GM06990 (cell line): ENCODE measurements around the gene SYT1.

Experiments
- DNase-seq: peaks from one replicate; pipeline ENCODE4 v3.0.0-alpha.2; 2011; ENCODE audit not compliant: insufficient read length; ENCODE audit errors: extremely low read depth
- H3K27me3 ChIP-seq: replicated peaks from 2 replicates; pipeline ENCODE4 v1.6.0; 2011; ENCODE audit warnings: low read length; ENCODE audit not compliant: control insufficient read depth, insufficient read depth
- H3K36me3 ChIP-seq: 2 replicates; pipeline ENCODE4 v1.5.1; 2011; ENCODE audit warnings: low read length; ENCODE audit not compliant: control insufficient read depth, insufficient read depth
- H3K4me3 ChIP-seq: replicated peaks from 2 replicates; pipeline ENCODE4 v1.5.1; 2011; ENCODE audit warnings: low read depth, mild to moderate bottlenecking, control low read depth, low read length
- TF ChIP-seq, protein P1 (sequence below): IDR thresholded peaks from 2 replicates; pipeline ENCODE4 v1.5.1; 2011; ENCODE audit warnings: low read length, control low read depth, mild to moderate bottlenecking, inconsistent platforms; ENCODE audit not compliant: insufficient read depth, poor library complexity, severe bottlenecking

Gene SYT1

DNA sequence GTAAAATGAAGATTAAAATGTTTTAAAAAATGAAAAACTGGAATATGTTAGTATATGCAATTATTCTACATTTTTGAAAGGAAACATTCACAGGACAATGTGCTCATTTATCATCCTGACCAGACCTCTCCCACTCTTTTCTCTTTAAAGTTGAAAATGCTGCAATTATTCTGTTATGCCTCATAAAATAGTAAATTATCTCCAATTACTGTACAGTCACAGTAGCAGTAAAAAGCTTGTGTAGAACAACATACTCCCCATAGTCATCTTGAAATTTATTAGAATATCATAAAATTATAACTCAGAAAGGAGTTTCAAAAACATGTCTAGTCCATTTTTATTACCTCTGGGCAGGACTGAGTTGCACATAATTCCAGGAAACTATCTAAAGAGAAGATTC, 250.3 kb downstream of the SYT1 start:
- Histone ChIP-seq H3K4me3 (no peak overlapping the region), H3K27me3 (no peaks in the 10 kb centered on the region), H3K36me3 (no peaks in the 10 kb centered on the region)
- no peak for DNase-seq
- TF ChIP-seq, protein P1, sequence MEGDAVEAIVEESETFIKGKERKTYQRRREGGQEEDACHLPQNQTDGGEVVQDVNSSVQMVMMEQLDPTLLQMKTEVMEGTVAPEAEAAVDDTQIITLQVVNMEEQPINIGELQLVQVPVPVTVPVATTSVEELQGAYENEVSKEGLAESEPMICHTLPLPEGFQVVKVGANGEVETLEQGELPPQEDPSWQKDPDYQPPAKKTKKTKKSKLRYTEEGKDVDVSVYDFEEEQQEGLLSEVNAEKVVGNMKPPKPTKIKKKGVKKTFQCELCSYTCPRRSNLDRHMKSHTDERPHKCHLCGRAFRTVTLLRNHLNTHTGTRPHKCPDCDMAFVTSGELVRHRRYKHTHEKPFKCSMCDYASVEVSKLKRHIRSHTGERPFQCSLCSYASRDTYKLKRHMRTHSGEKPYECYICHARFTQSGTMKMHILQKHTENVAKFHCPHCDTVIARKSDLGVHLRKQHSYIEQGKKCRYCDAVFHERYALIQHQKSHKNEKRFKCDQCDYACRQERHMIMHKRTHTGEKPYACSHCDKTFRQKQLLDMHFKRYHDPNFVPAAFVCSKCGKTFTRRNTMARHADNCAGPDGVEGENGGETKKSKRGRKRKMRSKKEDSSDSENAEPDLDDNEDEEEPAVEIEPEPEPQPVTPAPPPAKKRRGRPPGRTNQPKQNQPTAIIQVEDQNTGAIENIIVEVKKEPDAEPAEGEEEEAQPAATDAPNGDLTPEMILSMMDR = no peak

DNA sequence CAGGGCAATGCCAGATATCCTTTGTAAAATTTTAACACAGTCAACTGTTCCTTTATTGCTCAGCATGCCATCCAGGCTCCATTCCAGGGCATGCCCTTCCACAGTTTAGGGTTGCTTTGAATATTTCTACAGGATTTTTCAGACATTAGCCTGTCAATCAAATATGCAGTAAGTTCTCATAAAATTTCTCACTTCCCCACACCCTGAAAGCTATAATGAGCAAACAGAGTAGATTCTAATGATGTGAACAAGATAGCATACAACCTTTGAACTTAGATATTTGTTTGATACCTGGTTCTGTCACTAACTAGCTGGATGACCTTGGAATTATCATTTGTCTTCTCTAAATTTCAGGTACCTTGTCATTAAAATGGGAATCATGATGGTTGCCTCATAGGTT, 251.2 kb downstream of the SYT1 start:
- no peaks in the 10 kb centered on the region for H3K36me3 ChIP-seq
- TF ChIP-seq, protein P1 = no peak
- no peak for DNase-seq
- no peaks in the 10 kb centered on the region for H3K27me3 ChIP-seq
- no peak overlapping the region for H3K4me3 ChIP-seq

DNA sequence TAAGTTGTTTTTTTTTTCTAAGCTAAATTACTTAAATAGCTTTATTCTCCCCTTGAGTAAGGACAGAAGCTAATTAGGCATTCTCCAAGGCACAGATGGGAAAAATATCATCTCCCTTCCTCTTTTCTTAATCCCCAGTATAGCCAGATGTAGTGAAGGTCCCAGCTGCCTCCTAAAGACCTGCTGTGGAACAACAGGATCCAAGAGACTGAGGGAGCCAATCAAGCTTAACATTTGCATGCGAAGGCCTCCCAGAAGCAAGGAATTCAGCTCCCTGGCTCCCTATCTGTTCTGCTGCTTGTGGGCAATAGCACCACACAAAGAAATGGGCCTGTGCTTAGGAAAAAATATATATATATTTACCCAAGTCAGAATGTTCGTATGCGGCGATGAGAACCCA, 255.2 kb downstream of the SYT1 start:
- TF ChIP-seq, protein P1 = no peak
- Histone ChIP-seq H3K4me3 (no peak overlapping the region), H3K36me3 (no peaks in the 10 kb centered on the region), H3K27me3 (no peaks in the 10 kb centered on the region)
- no peak for DNase-seq

DNA sequence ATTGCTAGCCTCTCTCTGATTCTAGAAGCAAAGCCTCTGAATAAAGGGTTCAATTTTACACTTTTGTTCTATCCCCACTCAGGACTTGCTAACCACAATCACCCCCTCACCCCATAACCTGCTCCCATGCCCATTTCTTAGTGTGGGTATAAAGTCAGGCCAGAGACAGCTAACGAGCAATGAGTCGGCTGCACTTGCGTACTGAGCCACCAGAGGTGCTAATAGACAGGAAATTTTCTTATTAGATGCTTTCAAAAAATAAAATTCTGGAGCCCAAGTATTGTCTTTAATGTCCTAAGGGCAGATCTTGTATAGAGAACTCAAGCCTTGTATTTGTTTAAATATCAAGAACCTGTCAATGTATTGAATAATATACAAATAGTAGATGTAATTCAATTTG, 256.9 kb downstream of the SYT1 start:
- DNase-seq = no peak
- H3K27me3 ChIP-seq = no peaks in the 10 kb centered on the region
- TF ChIP-seq, protein P1 = peak; percentile 39

DNA sequence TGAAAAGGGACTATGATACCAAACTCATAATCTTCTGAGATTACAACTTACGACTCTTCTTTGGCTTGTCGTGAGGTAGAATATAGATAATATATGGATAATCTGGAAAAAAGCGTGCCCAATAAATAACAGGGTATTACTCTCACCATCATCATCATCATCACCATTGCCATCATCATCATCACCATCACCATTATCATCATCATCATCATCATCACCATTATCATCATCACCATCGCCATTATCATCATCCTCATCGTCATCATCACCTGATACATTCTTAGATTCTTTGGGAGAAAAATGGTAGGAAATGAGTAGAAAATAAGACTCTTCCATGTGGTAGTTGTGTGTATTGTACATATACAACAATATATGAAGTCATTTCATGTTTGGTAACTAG, 259.8 kb downstream of the SYT1 start:
- TF ChIP-seq, protein P1 = no peak
- Histone ChIP-seq H3K27me3 (no peaks in the 10 kb centered on the region), H3K36me3 (no peaks in the 10 kb centered on the region), H3K4me3 (no peak overlapping the region)
- DNase-seq = no peak

More for the DNA sequence above, 256.9 kb downstream of the SYT1 start:
- Histone ChIP-seq H3K36me3 (no peaks in the 10 kb centered on the region), H3K4me3 (no peak overlapping the region)

DNA sequence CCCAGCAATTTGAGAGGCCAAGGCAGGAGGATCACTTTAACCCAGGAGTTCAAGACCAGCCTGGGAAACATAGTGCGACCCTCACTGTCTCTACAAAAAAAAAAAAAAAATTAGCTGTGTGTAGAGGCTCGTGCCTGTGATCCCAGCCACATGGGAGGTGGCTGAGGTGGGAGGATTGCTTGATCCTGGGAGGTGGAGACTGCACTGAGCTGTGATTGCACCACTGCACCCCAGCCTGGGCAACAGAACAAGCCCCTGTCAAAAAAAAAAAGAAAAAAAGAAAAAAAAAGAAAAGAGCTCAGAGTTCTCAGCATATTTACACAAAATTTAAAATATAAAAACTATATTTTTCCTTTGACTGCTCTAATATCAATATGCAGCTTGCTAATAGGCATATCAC, 260.8 kb downstream of the SYT1 start:
- Histone ChIP-seq H3K27me3 (no peaks in the 10 kb centered on the region), H3K4me3 (no peak overlapping the region), H3K36me3 (no peaks in the 10 kb centered on the region)
- TF ChIP-seq, protein P1 = no peak
- no peak for DNase-seq
